HEK293T (cell line): ENCODE data around the gene EFNB2.
A peak's percentile ranks its signal among the peaks of the same experiment; 100 is the strongest.

Source experiments
- CTCF ChIA-PET: fragments of 350-600 bp; formaldehyde crosslinking; extraction: SDS; loops from one replicate; lab custom pipeline; 2021; ENCODE audit warnings: antibody characterized with exemption, inconsistent platforms; lab: Yijun Ruan, JAX
- POLR2A ChIA-PET: fragments of 350-600 bp; formaldehyde crosslinking; extraction: SDS; loops from one replicate; lab custom pipeline; 2020; ENCODE audit warnings: antibody characterized with exemption, inconsistent platforms; lab: Yijun Ruan, JAX
- DNase-seq: peaks from one replicate; pipeline ENCODE4 v3.0.0; 2012; ENCODE audit warnings: mixed read lengths; ENCODE audit errors: extremely low spot score
- ARNT ChIP-seq: fragments of 450-650 bp; IDR thresholded peaks from 2 replicates; pipeline ENCODE4 v1.6.1; 2017; ENCODE audit warnings: mild to moderate bottlenecking
- BHLHE40 ChIP-seq: fragments of 450-650 bp; IDR thresholded peaks from 2 replicates; pipeline ENCODE4 v1.6.1; 2016; ENCODE audit warnings: mild to moderate bottlenecking, moderate library complexity, borderline replicate concordance
- CTBP1 ChIP-seq: fragments of 450-650 bp; IDR thresholded peaks from 2 replicates; pipeline ENCODE4 v1.6.1; 2016; ENCODE audit warnings: borderline replicate concordance
- ELF4 ChIP-seq: fragments of 450-650 bp; IDR thresholded peaks from 2 replicates; pipeline ENCODE4 v1.6.1; 2017; ENCODE audit warnings: antibody characterized with exemption
- FOXA1 ChIP-seq: fragments of 450-650 bp; IDR thresholded peaks from 2 replicates; pipeline ENCODE4 v1.6.1; 2016; ENCODE audit warnings: mild to moderate bottlenecking
- FOXK2 ChIP-seq: fragments of 450-650 bp; IDR thresholded peaks from 2 replicates; pipeline ENCODE4 v1.6.1; 2016; ENCODE audit warnings: mild to moderate bottlenecking
- FOXM1 ChIP-seq: fragments of 450-650 bp; IDR thresholded peaks from 2 replicates; pipeline ENCODE4 v1.6.1; 2017; ENCODE audit warnings: mild to moderate bottlenecking, borderline replicate concordance
- HDGF ChIP-seq: fragments of 450-650 bp; IDR thresholded peaks from 2 replicates; pipeline ENCODE4 v1.6.1; 2017; ENCODE audit warnings: antibody characterized with exemption, borderline replicate concordance
- L3MBTL2 ChIP-seq: fragments of 450-650 bp; conservative IDR thresholded peaks from 2 replicates; pipeline ENCODE4 v1.6.1; 2016; ENCODE audit warnings: mild to moderate bottlenecking
- LEF1 ChIP-seq: fragments of 450-650 bp; IDR thresholded peaks from 2 replicates; pipeline ENCODE4 v1.6.1; 2017; ENCODE audit warnings: mild to moderate bottlenecking, borderline replicate concordance
- NFRKB ChIP-seq: fragments of 450-650 bp; IDR thresholded peaks from 2 replicates; pipeline ENCODE4 v1.6.1; 2016; ENCODE audit warnings: mild to moderate bottlenecking, moderate library complexity
- SP1 ChIP-seq: fragments of 450-650 bp; IDR thresholded peaks from 2 replicates; pipeline ENCODE4 v1.6.1; 2017
- SUZ12 ChIP-seq: fragments of 450-650 bp; IDR thresholded peaks from 2 replicates; pipeline ENCODE4 v1.6.1; 2016; ENCODE audit warnings: mild to moderate bottlenecking
- TARDBP ChIP-seq: fragments of 450-650 bp; IDR thresholded peaks from 2 replicates; pipeline ENCODE4 v1.6.1; 2016
- ZNF384 ChIP-seq: fragments of 450-650 bp; IDR thresholded peaks from 2 replicates; pipeline ENCODE4 v1.6.1; 2016
- TF ChIP-seq, protein P1 (sequence below): fragments of 450-650 bp; IDR thresholded peaks from 2 replicates; pipeline ENCODE4 v1.6.1; 2016

Gene EFNB2

DNA sequence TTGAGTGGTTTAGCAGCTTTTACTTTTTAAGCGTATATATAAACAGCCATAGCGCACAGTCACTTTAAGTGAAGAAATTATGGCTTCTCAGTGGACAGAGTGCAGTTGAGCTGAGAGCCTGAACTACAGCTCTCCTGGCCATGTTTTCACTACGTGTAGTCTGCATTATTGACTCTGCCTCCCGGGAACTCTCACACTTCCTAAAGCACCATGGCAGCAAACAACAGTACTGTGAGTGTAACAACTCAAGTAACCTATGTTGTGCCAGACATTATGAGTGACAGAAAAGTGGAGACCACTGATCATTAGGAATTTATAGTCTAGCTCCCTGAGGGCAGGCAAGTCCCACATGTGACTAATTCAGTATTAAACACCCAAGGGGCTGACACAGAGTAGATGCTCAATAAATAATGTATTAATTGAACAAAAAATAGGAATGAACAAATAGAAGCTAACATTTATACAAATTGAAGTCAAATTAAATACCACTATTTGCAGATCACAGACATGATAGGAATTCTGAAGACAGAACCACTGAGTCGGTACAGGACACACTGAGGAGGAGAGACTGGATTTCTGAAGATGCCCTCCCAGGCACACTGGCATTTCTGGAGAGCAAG, 19.7 kb downstream of the EFNB2 start:
- CTCF ChIA-PET = interaction anchor here (0.8 kb wide), 1 partner anchor 370 kb away, joined by 3 read pairs; no protein-coding TSS in a partner anchor

DNA sequence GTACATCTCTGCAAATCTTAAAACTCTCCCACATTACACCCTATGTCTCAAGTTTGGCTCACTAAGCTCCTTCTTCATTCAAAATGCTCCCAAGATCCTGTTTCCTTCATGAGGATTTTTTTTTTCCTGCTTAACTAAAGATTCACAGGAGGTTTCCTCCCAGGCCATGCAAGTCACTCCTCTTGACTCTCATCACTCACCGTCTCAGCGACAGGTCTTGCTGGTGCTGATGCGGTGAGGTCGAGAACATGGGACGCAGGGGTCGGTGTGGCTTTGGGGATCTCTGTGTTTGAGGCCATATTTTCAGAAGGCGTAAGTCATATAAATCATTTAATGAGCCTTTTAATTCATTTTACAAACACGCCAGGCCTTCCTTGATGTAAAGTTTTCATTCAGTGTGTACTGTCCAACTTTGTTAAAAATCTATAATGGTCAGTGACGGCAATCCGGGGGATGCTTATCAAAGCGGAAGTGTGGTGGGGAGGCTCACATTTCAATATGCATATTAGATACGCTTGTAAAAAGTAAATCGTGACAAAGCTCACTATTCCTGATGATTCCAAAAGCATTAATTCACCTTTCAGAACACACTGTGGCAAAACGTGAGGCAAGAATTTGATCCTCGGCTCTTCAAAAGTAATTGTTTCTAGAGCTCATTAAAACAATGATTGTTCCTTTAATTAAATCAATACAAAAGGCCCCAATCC, 20.4 kb downstream of the EFNB2 start:
- ChIA-PET POLR2A (interaction anchor here (0.9 kb wide), 1 partner anchor 21 kb away, joined by 3 read pairs; the partner anchor contains the start of gene EFNB2), CTCF (interaction anchor here (0.8 kb wide), 1 partner anchor 369 kb away, joined by 3 read pairs; no protein-coding TSS in a partner anchor)
- TF ChIP-seq, protein P1, sequence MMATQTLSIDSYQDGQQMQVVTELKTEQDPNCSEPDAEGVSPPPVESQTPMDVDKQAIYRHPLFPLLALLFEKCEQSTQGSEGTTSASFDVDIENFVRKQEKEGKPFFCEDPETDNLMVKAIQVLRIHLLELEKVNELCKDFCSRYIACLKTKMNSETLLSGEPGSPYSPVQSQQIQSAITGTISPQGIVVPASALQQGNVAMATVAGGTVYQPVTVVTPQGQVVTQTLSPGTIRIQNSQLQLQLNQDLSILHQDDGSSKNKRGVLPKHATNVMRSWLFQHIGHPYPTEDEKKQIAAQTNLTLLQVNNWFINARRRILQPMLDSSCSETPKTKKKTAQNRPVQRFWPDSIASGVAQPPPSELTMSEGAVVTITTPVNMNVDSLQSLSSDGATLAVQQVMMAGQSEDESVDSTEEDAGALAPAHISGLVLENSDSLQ = peak; percentile 20; the same call in 1 of the 2 replicates
- no peak for TF ChIP-seq ZNF384
- no peak for TF ChIP-seq ARNT
- DNase-seq = no peak

More for the DNA sequence above, 19.7 kb downstream of the EFNB2 start:
- POLR2A ChIA-PET = interaction anchor here (0.9 kb wide), 1 partner anchor 20 kb away, joined by 3 read pairs; the partner anchor contains the start of gene EFNB2
- TF ChIP-seq LEF1 (no peak), SUZ12 (no peak), ARNT (no peak), ELF4 (no peak), SP1 (no peak), FOXA1 (no peak), ZNF384 (no peak), FOXK2 (no peak), BHLHE40 (no peak), CTBP1 (no peak), FOXM1 (no peak), L3MBTL2 (no peak), NFRKB (no peak), TARDBP (no peak), HDGF (no peak)
- TF ChIP-seq, protein P1 = no peak
- no peak for DNase-seq

DNA sequence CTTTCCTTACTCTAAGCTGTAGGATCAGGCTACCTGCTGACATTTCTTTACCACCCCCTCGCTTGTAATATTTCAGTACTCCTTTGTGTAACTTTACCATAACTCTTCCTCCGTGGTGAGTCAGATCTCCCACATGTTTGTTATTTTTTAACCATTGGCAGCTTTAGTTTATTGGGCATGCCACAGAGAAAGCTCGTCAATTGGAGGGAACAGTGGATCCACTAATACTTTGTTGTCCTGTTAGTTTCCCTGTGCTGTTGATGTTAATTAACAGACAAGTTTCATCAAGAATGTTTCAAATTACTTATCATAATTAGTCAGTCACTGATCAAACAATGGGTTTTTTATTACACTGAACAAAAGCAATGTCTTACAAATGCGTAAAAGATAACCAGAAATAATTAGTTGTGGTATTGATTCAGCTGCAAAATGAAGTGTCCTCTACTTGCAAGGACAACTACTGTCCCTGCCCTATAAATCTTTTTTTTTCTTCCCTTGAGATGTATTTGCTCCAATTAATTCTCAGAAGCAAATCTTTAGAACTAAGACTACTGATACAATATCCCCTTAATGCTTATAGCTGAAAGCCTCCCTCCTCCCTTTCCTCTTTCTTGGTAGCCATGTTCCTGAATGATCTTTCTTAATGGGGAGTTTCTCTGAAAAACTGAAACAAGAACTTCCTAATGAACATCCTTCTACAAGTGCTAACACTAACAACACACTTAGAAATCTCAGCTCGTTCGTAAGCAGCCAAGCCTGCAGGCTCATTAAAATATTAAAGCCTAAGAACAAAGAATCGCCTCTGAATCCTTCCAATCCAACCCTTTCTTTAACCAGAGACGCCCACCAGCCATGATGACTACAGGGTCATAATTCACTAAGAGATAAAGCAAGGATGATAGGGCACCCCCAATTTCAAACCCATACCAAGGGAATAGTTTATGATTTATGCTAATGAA, 22.2 kb downstream of the EFNB2 start:
- DNase-seq = no peak
- ChIA-PET POLR2A (no interaction called here), CTCF (no interaction called here)
- TF ChIP-seq, protein P1 = peak; percentile 71
- TF ChIP-seq L3MBTL2 (no peak), TARDBP (no peak), HDGF (no peak), ARNT (no peak), NFRKB (no peak), CTBP1 (peak; percentile 37; the same call in 1 of the 2 replicates), SUZ12 (no peak)

DNA sequence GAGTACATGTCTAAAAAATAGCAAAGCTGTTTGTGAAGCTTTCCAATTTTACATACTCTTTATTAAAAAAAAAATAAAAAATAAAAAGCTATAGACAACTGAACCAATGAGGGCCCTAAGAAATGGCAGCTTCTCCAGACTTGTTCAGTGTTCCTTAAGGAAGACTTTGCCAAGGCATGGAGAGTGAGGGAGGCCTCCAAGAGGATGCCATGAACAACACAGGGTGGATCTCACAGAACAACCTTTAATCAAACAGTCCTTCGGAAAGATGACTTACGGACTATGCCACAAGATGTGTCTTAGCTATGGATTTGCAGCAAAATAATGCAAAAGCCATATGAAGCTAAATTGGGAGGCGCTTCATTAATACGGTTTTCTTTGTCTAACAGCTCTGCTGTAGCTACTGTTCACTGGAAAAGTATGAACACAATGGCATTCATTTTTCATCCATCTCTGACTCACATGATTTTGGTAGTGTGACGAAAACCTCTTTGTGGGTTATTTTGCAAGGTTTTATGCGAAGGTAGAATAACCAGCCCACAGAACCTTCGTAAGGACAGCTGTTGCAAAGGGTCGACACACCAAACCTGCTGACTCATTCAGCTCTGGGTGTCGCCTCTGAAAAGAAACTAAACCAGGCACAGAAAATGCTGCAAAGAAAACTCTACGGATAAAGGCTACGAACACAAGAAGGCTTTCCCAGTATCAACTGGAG, 27.7 kb downstream of the EFNB2 start:
- ChIA-PET POLR2A (no interaction called here), CTCF (no interaction called here)
- TF ChIP-seq, protein P1 = no peak
- TF ChIP-seq NFRKB (no peak), SUZ12 (no peak), L3MBTL2 (no peak), FOXK2 (no peak), SP1 (no peak), FOXM1 (no peak), ARNT (no peak), HDGF (no peak), ZNF384 (no peak), LEF1 (no peak), ELF4 (no peak), FOXA1 (no peak), BHLHE40 (no peak), TARDBP (no peak)
- no peak for DNase-seq
